ENCODE data around the gene MAJIN. TPM values are rescaled to one million over a fixed set of nuclear protein-coding genes. Genes with fewer than 3 reads are reported as not detected.

The MAJIN gene
- total and polyA plus RNA-seq, 10 of the 15 experiments (the other 5 are each of a cell fraction or from before 2014, with no cell fraction given), result 0.10 TPM; not detected in 9

DNA sequence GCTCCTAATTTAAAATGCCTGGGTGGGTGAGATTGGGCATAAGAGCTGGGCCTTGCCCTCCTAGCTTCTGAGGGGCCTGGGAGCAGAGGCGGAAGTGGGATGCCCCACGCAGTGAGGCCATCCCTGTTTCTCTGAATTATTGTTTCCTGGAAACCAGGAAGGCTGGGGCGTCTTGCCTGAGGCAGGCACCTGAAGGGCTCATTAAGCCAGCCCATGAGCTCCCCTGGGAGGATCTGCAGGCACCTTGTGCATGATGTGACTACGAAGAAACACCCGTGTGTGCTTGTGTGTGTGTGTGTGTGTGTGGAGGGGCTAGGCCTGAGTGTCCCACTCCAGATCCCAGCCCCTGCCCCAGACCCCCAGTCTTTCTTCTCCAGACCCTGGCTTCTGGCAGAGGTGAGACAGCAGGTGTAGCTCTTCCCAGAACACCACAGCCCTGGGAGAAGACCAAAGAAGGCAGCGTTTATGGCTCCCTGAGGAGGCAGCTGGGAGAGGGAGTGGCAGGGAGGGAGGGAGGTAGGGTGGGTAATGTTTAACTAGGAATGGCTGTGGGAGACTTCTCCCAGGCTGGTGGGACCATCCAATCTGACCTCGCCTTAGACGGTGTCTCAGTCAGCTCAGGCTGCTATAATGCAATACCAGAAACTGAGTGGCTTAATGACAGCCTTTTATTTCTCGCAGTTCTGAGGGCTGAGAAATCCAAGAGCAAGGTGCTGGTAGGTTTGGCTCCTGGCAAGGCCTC, 27.0 kb upstream of the MAJIN start:
- intact Hi-C loops (cut with micrococcal nuclease; ENCODE audit: unreplicated experiment), result no loop called here
- no peak for FAIRE-seq
- no peaks in the 10 kb centered on the region for H3K9me3 ChIP-seq (replicated peaks; ENCODE audit: control insufficient read depth, insufficient read depth, low read length)
- ChIA-PET SMC1A (ENCODE audit: uncharacterized antibody, unreplicated experiment) (interaction anchor here (1.3 kb wide), 1 partner anchor 13 kb away, joined by 4 read pairs; no protein-coding TSS in a partner anchor), CTCF (interaction anchor here (1.0 to 3.9 kb wide), 4 partner anchors 15 to 150 kb away, joined by 3 to 20 read pairs (median 4); partner anchors contain the start of gene ARL2), RAD21 (ENCODE audit: unreplicated experiment) (interaction anchor here (3.0 kb wide), 1 partner anchor 150 kb away, joined by 19 read pairs; no protein-coding TSS in a partner anchor), POLR2A (interaction anchor here (0.7 to 1.9 kb wide), 3 partner anchors 114 to 143 kb away, joined by 3 to 5 read pairs (median 3); partner anchors contain the start of genes FAU and MRPL49)
- no TSS peak for BruUV-seq (replicated peaks)
- no peak overlapping the region for H2AFZ ChIP-seq (ENCODE audit: control insufficient read depth, low read depth, low read length)
- H3K27me3 ChIP-seq (replicated peaks in 1 of 2; ENCODE audit: control insufficient read depth in 2 of 2, insufficient read depth in 2 of 2, low read length in 1 of 2), result no peaks in the 10 kb centered on the region; a peak in 1 of 4 replicates
- no peaks in the 10 kb centered on the region for H3K79me2 ChIP-seq (ENCODE audit: control insufficient read depth, insufficient read depth, low read length)
- no peak overlapping the region for H3K4me3 ChIP-seq
- no peak for ATAC-seq
- H4K20me1 ChIP-seq (ENCODE audit: control insufficient read depth, insufficient read depth), result no peaks in the 10 kb centered on the region
- in situ Hi-C loops (cut with MboI), result no loop called here
- H3K4me2 ChIP-seq (ENCODE audit: control insufficient read depth, insufficient read depth), result no peak overlapping the region
- peaks cover 8% of the 10 kb centered on the region for H3K4me1 ChIP-seq (ENCODE audit: control insufficient read depth, insufficient read depth, low read length)
- no peaks in the 10 kb centered on the region for H3K36me3 ChIP-seq (ENCODE audit: control insufficient read depth in 2 of 2, insufficient read depth in 2 of 2, low read length in 1 of 2)
- 37% methylated on average over 9 of the region's 9 CpGs for WGBS (ENCODE audit: insufficient coverage, insufficient replicate concordance, low lambda C conversion rate, missing lambda C conversion rate)
- H3K27ac ChIP-seq (ENCODE audit: control insufficient read depth, insufficient read depth), result no peak overlapping the region
- H3K9ac ChIP-seq (ENCODE audit: control insufficient read depth, insufficient read depth, low read length), result no peak overlapping the region
- no peak for TF ChIP-seq KLF5 (IDR thresholded peaks at IDR 0.05; ENCODE audit: partially characterized antibody)
- no peak for DNase-seq (ENCODE audit: low read depth, low spot score)

DNA sequence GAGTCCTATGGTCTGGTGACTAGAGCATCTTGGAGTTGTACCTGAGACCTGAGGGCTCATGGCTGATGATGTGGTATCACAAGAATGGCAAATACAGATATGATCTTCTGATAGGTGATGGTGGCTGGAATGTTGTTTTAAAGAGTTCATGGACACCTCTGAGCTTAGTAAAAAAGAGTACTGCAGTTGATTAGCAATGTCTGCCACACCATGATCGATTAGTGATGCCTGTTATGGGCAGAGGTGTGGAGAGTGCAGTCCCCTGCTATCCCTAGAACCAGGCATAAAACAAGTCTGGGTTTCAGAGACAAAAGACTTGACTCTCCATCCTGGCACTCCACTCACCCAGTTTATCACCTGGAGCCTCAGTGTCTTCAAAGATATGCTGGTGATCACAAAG, 26.2 kb upstream of the MAJIN start:
- DNase-seq (ENCODE audit: low read depth, low spot score) (no peak), ATAC-seq (peak; percentile 28), FAIRE-seq (peak; percentile 52)
- WGBS (ENCODE audit: insufficient coverage, insufficient replicate concordance, low lambda C conversion rate, missing lambda C conversion rate), result 13% methylated on average over 1 of the region's 1 CpG
- H3K4me3 ChIP-seq, result no peak overlapping the region
- SMC1A ChIA-PET (ENCODE audit: uncharacterized antibody, unreplicated experiment), result interaction anchor here (1.2 to 2.1 kb wide), 5 partner anchors 13 to 108 kb away, joined by 3 to 19 read pairs (median 4); no protein-coding TSS in a partner anchor
- intact Hi-C loops (cut with micrococcal nuclease; ENCODE audit: unreplicated experiment) (no loop called here), in situ Hi-C loops (cut with MboI) (no loop called here)
- H3K9me3 ChIP-seq (replicated peaks; ENCODE audit: control insufficient read depth, insufficient read depth, low read length), result no peaks in the 10 kb centered on the region
- no peaks in the 10 kb centered on the region for H4K20me1 ChIP-seq (ENCODE audit: control insufficient read depth, insufficient read depth)
- peaks cover 8% of the 10 kb centered on the region for H3K4me1 ChIP-seq (ENCODE audit: control insufficient read depth, insufficient read depth, low read length)
- no peak overlapping the region for H3K27ac ChIP-seq (ENCODE audit: control insufficient read depth, insufficient read depth)
- H3K4me2 ChIP-seq (ENCODE audit: control insufficient read depth, insufficient read depth), result no peak overlapping the region
- POLR2A ChIA-PET, result interaction anchor here (0.7 to 1.9 kb wide), 2 partner anchors 113 to 123 kb away, joined by 3 to 5 read pairs; partner anchors contain the start of genes FAU and MRPL49
- RAD21 ChIA-PET (ENCODE audit: unreplicated experiment), result interaction anchor here (3.0 kb wide), 1 partner anchor 149 kb away, joined by 19 read pairs; no protein-coding TSS in a partner anchor
- no TSS peak for BruUV-seq (replicated peaks)
- H3K79me2 ChIP-seq (ENCODE audit: control insufficient read depth, insufficient read depth, low read length), result no peaks in the 10 kb centered on the region
- CTCF ChIA-PET, result interaction anchor here (1.0 to 3.9 kb wide), 7 partner anchors 16 to 150 kb away, joined by 3 to 20 read pairs (median 8); partner anchors contain the start of gene ARL2
- H2AFZ ChIP-seq (ENCODE audit: control insufficient read depth, low read depth, low read length), result peak overlapping the region; percentile 8; the same call in 1 of the 2 replicates
- H3K27me3 ChIP-seq (replicated peaks in 1 of 2; ENCODE audit: control insufficient read depth in 2 of 2, insufficient read depth in 2 of 2, low read length in 1 of 2), result no peaks in the 10 kb centered on the region; a peak in 1 of 4 replicates
- TF ChIP-seq NR2C2 (IDR thresholded peaks at IDR 0.05; ENCODE audit: borderline replicate concordance, control insufficient read depth, insufficient read length, low read depth) (peak; percentile 71), ZNF274 (IDR thresholded peaks at IDR 0.05; ENCODE audit: insufficient read depth, insufficient read length) (no peak), SRF (IDR thresholded peaks at IDR 0.05; ENCODE audit: low read depth in 2 of 2, low read length in 2 of 2) (peak; percentile 35 to 96; a peak in 3 of 4 replicates)
- TF ChIP-seq, protein P1, sequence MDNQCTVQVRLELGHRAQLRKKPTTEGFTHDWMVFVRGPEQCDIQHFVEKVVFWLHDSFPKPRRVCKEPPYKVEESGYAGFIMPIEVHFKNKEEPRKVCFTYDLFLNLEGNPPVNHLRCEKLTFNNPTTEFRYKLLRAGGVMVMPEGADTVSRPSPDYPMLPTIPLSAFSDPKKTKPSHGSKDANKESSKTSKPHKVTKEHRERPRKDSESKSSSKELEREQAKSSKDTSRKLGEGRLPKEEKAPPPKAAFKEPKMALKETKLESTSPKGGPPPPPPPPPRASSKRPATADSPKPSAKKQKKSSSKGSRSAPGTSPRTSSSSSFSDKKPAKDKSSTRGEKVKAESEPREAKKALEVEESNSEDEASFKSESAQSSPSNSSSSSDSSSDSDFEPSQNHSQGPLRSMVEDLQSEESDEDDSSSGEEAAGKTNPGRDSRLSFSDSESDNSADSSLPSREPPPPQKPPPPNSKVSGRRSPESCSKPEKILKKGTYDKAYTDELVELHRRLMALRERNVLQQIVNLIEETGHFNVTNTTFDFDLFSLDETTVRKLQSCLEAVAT (IDR thresholded peaks at IDR 0.05), result peak; percentile 99
- H3K9ac ChIP-seq (ENCODE audit: control insufficient read depth, insufficient read depth, low read length), result no peak overlapping the region
- H3K36me3 ChIP-seq (ENCODE audit: control insufficient read depth in 2 of 2, insufficient read depth in 2 of 2, low read length in 1 of 2), result no peaks in the 10 kb centered on the region
